Neural progenitor cell (in vitro differentiated cells): ENCODE results near the gene TRABD2A. TPM values are rescaled to one million over a fixed set of nuclear protein-coding genes. Genes with fewer than 3 reads are reported as not detected.
A peak's percentile ranks its signal among the peaks of the same experiment; 100 is the strongest.

Experiments
- DNase-seq: peaks from one replicate; pipeline ENCODE4 v3.0.0-alpha.2; 2016; ENCODE audit warnings: low spot score
- H2AFZ ChIP-seq: fragments of 200-600 bp; sonication (generic); replicated peaks from 2 replicates; pipeline ENCODE4 v1.6.1; 2016; ENCODE audit warnings: antibody characterized with exemption
- H3F3A ChIP-seq: fragments of 200-600 bp; sonication (generic); 2 replicates; pipeline ENCODE4 v1.6.1; 2016; ENCODE audit warnings: antibody characterized with exemption, low read depth
- H3K27ac ChIP-seq: fragments of 200-600 bp; sonication (generic); 2 replicates; pipeline ENCODE4 v1.5.1; 2016; ENCODE audit warnings: mild to moderate bottlenecking
- H3K27me3 ChIP-seq: fragments of 200-600 bp; sonication (generic); 2 replicates; pipeline ENCODE4 v1.6.1; 2016; ENCODE audit warnings: mild to moderate bottlenecking, moderate library complexity
- H3K36me3 ChIP-seq: fragments of 200-600 bp; sonication (generic); 2 replicates; pipeline ENCODE4 v1.5.1; 2016
- H3K4me1 ChIP-seq: fragments of 200-600 bp; sonication (generic); 2 replicates; pipeline ENCODE4 v1.6.1; 2016; ENCODE audit warnings: mixed run types
- H3K4me2 ChIP-seq: fragments of 200-600 bp; sonication (generic); 2 replicates; pipeline ENCODE4 v1.6.1; 2016
- H3K4me3 ChIP-seq: fragments of 200-600 bp; sonication (generic); 2 replicates; pipeline ENCODE4 v1.5.1; 2016
- H3K79me2 ChIP-seq: fragments of 200-600 bp; sonication (generic); 2 replicates; pipeline ENCODE4 v1.6.1; 2016; ENCODE audit warnings: low read depth
- H3K9ac ChIP-seq: fragments of 200-600 bp; sonication (generic); 2 replicates; pipeline ENCODE4 v1.6.1; 2016
- H3K9me3 ChIP-seq: fragments of 200-600 bp; sonication (generic); 2 replicates; pipeline ENCODE4 v1.5.1; 2016; ENCODE audit warnings: low read depth
- H4K20me1 ChIP-seq: fragments of 200-600 bp; sonication (generic); 2 replicates; pipeline ENCODE4 v1.6.1; 2016; ENCODE audit warnings: low read depth
- H3K27ac Mint-ChIP-seq: 3 replicates; pipeline ENCODE4 v1.8.0; 2021; ENCODE audit warnings: mixed read lengths
- H3K27me3 Mint-ChIP-seq: 2 replicates; pipeline ENCODE4 v1.8.0; 2022; ENCODE audit warnings: low read depth, mild to moderate bottlenecking, inconsistent platforms, moderate library complexity, mixed read lengths; ENCODE audit not compliant: insufficient read depth
- H3K36me3 Mint-ChIP-seq: 3 replicates; pipeline ENCODE4 v1.8.0; 2021; ENCODE audit warnings: mixed read lengths
- H3K4me1 Mint-ChIP-seq: 3 replicates; pipeline ENCODE4 v1.8.0; 2021; ENCODE audit warnings: mixed read lengths
- H3K4me3 Mint-ChIP-seq: 3 replicates; pipeline ENCODE4 v1.8.0; 2021; ENCODE audit warnings: mild to moderate bottlenecking, moderate library complexity, mixed read lengths
- H3K9me3 Mint-ChIP-seq: 3 replicates; pipeline ENCODE4 v1.8.0; 2020; ENCODE audit warnings: mixed read lengths
- EZH2 ChIP-seq: fragments of 200-600 bp; sonication (generic); IDR thresholded peaks from 2 replicates; pipeline ENCODE4 v1.6.1; 2017; ENCODE audit warnings: antibody characterized with exemption, mild to moderate bottlenecking, moderate library complexity
- EZH2phosphoT487 ChIP-seq: fragments of 200-600 bp; sonication (generic); IDR thresholded peaks from 2 replicates; pipeline ENCODE4 v1.6.1; 2017; ENCODE audit warnings: antibody characterized with exemption
- total RNA-seq: library from RNA; depleted of rRNA; stranded (reverse); fragments of >200 nt; gene quantifications from 2 replicates; pipeline ENCODE4 v1.2.3, GENCODE V29; 2015; ENCODE audit warnings: low replicate concordance
- TF ChIP-seq, protein P1 (sequence below): fragments of 200-600 bp; sonication (generic); IDR thresholded peaks from 2 replicates; pipeline ENCODE4 v1.5.1; 2017; ENCODE audit warnings: antibody characterized with exemption, mild to moderate bottlenecking

The TRABD2A gene
- total RNA-seq, 1 donor from 2014 or later = 2.0 TPM

DNA sequence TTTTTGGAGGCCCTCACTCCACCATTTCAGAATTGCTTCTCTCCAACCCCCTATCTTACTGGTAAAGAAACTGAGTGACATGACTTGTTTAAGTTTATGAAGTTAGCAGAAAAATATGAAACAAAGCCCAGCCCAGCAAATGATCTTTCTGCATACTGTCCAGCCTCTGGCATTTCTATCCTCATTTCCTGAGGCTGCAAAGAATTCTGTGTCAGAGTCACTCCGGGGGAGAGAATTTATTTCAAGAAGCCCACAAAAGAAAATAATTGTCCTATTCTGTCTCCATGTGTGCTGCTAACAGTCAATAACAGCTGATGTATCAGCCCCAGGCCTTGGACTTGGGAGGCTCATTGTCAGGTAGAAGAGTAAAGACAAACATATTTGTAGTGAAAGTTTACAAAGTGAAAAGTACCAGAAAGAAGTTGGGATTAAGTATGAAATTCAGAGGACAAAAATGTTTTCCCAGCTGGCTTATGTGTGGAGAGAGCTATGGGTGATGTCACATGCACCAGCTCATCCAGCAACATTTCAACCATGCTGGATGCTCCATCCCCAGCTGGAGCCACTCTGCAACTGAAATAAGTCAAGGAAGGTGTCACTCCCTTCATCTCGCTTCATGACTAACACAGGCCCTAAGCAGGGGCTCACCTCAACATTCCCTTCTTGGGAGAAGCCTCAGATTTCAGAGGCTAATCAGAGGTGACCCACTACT is 42.3 kb downstream of the TRABD2A start:
- Mint-ChIP-seq H3K27ac (no peak overlapping the region), H3K27me3 (peaks cover 3% of the 10 kb centered on the region), H3K4me1 (peaks cover 8% of the 10 kb centered on the region), H3K4me3 (no peak overlapping the region), H3K9me3 (peaks cover 17% of the 10 kb centered on the region), H3K36me3 (no peaks in the 10 kb centered on the region)
- peaks cover 5% of the 10 kb centered on the region for H3K9me3 ChIP-seq
- no peaks in the 10 kb centered on the region for H3F3A ChIP-seq
- no peaks in the 10 kb centered on the region for H4K20me1 ChIP-seq
- DNase-seq = no peak
- TF ChIP-seq EZH2 = no peak
- TF ChIP-seq EZH2phosphoT487 = no peak
- TF ChIP-seq, protein P1, sequence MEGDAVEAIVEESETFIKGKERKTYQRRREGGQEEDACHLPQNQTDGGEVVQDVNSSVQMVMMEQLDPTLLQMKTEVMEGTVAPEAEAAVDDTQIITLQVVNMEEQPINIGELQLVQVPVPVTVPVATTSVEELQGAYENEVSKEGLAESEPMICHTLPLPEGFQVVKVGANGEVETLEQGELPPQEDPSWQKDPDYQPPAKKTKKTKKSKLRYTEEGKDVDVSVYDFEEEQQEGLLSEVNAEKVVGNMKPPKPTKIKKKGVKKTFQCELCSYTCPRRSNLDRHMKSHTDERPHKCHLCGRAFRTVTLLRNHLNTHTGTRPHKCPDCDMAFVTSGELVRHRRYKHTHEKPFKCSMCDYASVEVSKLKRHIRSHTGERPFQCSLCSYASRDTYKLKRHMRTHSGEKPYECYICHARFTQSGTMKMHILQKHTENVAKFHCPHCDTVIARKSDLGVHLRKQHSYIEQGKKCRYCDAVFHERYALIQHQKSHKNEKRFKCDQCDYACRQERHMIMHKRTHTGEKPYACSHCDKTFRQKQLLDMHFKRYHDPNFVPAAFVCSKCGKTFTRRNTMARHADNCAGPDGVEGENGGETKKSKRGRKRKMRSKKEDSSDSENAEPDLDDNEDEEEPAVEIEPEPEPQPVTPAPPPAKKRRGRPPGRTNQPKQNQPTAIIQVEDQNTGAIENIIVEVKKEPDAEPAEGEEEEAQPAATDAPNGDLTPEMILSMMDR = no peak
- H3K4me1 ChIP-seq = peaks cover 6% of the 10 kb centered on the region
- H3K36me3 ChIP-seq = no peaks in the 10 kb centered on the region
- no peak overlapping the region for H3K9ac ChIP-seq
- no peaks in the 10 kb centered on the region for H3K27me3 ChIP-seq
- no peak overlapping the region for H3K4me2 ChIP-seq
- H3K27ac ChIP-seq = no peak overlapping the region
- H3K4me3 ChIP-seq = no peak overlapping the region
- no peak overlapping the region for H2AFZ ChIP-seq
- no peaks in the 10 kb centered on the region for H3K79me2 ChIP-seq

DNA sequence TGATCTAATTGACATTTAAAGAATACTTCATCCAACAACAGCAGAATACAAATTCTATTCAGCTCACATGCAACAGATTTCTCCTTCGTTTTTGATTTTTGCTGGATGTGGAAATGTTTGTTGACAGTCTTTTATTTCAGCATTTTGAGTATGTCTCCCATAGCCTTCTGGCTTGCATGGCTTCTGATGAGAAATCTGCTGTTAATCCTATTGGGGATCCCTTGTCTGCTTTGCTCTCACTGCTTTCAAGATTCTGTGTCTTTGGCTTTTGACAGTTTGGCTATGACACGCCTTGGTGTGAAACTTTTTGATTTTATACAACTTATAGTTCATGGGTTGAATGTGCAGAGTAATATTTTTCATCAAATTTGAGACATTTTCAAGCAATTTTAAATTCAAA is 44.7 kb downstream of the TRABD2A start:
- no peaks in the 10 kb centered on the region for H3K36me3 ChIP-seq
- Mint-ChIP-seq H3K9me3 (peaks cover 17% of the 10 kb centered on the region), H3K27ac (no peak overlapping the region), H3K27me3 (peaks cover 2% of the 10 kb centered on the region), H3K4me1 (peaks cover 19% of the 10 kb centered on the region), H3K4me3 (no peak overlapping the region), H3K36me3 (no peaks in the 10 kb centered on the region)
- H4K20me1 ChIP-seq = no peaks in the 10 kb centered on the region
- peaks cover 5% of the 10 kb centered on the region for H3K9me3 ChIP-seq
- H3K4me2 ChIP-seq = no peak overlapping the region
- H3K79me2 ChIP-seq = no peaks in the 10 kb centered on the region
- no peak for DNase-seq
- peaks cover 14% of the 10 kb centered on the region for H3K4me1 ChIP-seq
- no peaks in the 10 kb centered on the region for H3F3A ChIP-seq
- no peak for TF ChIP-seq EZH2phosphoT487
- TF ChIP-seq EZH2 = no peak
- TF ChIP-seq, protein P1 = no peak
- no peak overlapping the region for H3K9ac ChIP-seq
- no peak overlapping the region for H2AFZ ChIP-seq
- H3K4me3 ChIP-seq = no peak overlapping the region
- H3K27me3 ChIP-seq = no peaks in the 10 kb centered on the region
- no peak overlapping the region for H3K27ac ChIP-seq

DNA sequence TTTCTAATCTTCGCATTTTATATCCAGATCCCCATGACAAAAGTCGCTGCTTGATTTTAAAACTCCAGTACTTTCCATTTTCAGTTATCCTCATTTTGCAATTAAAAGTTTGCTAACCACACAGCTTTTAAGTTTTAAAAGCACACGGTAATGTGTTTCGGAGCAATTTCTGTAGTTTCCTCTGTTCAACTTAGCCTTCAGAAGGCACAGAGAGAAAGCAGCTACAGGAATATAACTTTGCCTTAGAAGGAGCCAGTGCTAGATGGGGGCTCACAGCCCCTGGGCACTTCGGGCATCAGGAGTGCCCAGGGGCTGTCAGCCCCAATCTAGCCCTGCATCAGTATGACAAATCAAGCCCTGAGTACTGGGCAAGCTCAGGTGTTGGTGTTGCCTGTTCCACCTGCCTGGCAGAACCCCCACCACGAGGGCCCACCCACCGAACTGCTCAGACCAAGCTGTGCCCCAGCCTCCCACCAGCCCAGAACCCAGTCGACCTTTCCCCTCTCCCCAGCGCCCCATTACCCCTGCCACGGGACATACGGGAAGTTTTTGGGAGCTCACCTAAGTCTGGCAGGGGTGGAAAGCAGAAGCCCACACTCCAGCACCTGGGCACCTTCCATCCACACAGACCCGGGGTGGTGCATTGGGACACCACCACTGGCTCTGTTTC is 47.3 kb downstream of the TRABD2A start:
- no peaks in the 10 kb centered on the region for H3K27me3 ChIP-seq
- H3F3A ChIP-seq = no peaks in the 10 kb centered on the region
- no peak overlapping the region for H3K9ac ChIP-seq
- Mint-ChIP-seq H3K27me3 (peaks cover 2% of the 10 kb centered on the region), H3K4me1 (peaks cover 14% of the 10 kb centered on the region), H3K4me3 (no peak overlapping the region), H3K9me3 (peaks cover 15% of the 10 kb centered on the region), H3K27ac (no peak overlapping the region), H3K36me3 (no peaks in the 10 kb centered on the region)
- no peak overlapping the region for H3K4me3 ChIP-seq
- H2AFZ ChIP-seq = peak overlapping the region; percentile 52
- TF ChIP-seq EZH2 (no peak), EZH2phosphoT487 (no peak)
- TF ChIP-seq, protein P1 = no peak
- no peaks in the 10 kb centered on the region for H4K20me1 ChIP-seq
- H3K36me3 ChIP-seq = no peaks in the 10 kb centered on the region
- no peak overlapping the region for H3K4me2 ChIP-seq
- H3K4me1 ChIP-seq = peaks cover 7% of the 10 kb centered on the region
- no peak for DNase-seq
- no peaks in the 10 kb centered on the region for H3K79me2 ChIP-seq
- peaks cover 5% of the 10 kb centered on the region for H3K9me3 ChIP-seq
- H3K27ac ChIP-seq = no peak overlapping the region
